H9 (cell line): ENCODE data around the gene LITAFD. TPM values are rescaled to one million over a fixed set of nuclear protein-coding genes. Genes with fewer than 3 reads are reported as not detected.

ENCODE experiments used
- DNase-seq: peaks from one replicate; pipeline ENCODE4 v3.0.0-alpha.2; 2017
- H2AFZ ChIP-seq: one replicate; pipeline ENCODE4 v1.6.1; 2013; ENCODE audit warnings: mild to moderate bottlenecking, low read length, control low read depth, moderate library complexity
- H2AK5ac ChIP-seq: 2 replicates; pipeline ENCODE4 v1.6.1; 2013; ENCODE audit warnings: low read length, control low read depth, mixed read lengths; ENCODE audit not compliant: insufficient read length
- H2BK120ac ChIP-seq: one replicate; pipeline ENCODE4 v1.6.1; 2013; ENCODE audit warnings: low read depth, mild to moderate bottlenecking, low read length, control low read depth, inconsistent platforms; ENCODE audit not compliant: poor library complexity, severe bottlenecking
- H2BK12ac ChIP-seq: 2 replicates; pipeline ENCODE4 v1.6.1; 2013; ENCODE audit warnings: low read length, control low read depth, mixed read lengths, low read depth; ENCODE audit not compliant: insufficient read length
- H2BK15ac ChIP-seq: 2 replicates; pipeline ENCODE4 v1.6.1; 2013; ENCODE audit warnings: low read depth, low read length, control low read depth
- H2BK20ac ChIP-seq: one replicate; pipeline ENCODE4 v1.6.1; 2013; ENCODE audit warnings: low read depth, mild to moderate bottlenecking, low read length, control low read depth, inconsistent platforms; ENCODE audit not compliant: poor library complexity, severe bottlenecking
- H2BK5ac ChIP-seq: 2 replicates; pipeline ENCODE4 v1.6.1; 2013; ENCODE audit warnings: low read length, control low read depth, mixed read lengths; ENCODE audit not compliant: insufficient read length
- H3K14ac ChIP-seq: 2 replicates; pipeline ENCODE4 v1.6.1; 2013; ENCODE audit warnings: low read length, control low read depth; ENCODE audit not compliant: insufficient read depth
- H3K18ac ChIP-seq: 2 replicates; pipeline ENCODE4 v1.6.1; 2013; ENCODE audit warnings: low read depth, mild to moderate bottlenecking, mixed read lengths, low read length, control low read depth; ENCODE audit not compliant: insufficient read length
- H3K23ac ChIP-seq: 2 replicates; pipeline ENCODE4 v1.6.1; 2013; ENCODE audit warnings: low read length, control low read depth, mixed read lengths, low read depth; ENCODE audit not compliant: insufficient read length
- H3K23me2 ChIP-seq: 2 replicates; pipeline ENCODE4 v1.6.1; 2013; ENCODE audit warnings: low read depth, mild to moderate bottlenecking, mixed read lengths, low read length, control low read depth; ENCODE audit not compliant: insufficient read length, poor library complexity, severe bottlenecking
- H3K27ac ChIP-seq: 2 replicates; pipeline ENCODE4 v1.5.1; 2013; ENCODE audit warnings: low read length, control low read depth, mixed read lengths, low read depth; ENCODE audit not compliant: insufficient read length
- H3K27me3 ChIP-seq: 2 replicates; pipeline ENCODE4 v1.6.1; 2013; ENCODE audit warnings: low read length, control low read depth, inconsistent platforms; ENCODE audit not compliant: insufficient read depth
- H3K4ac ChIP-seq: 2 replicates; pipeline ENCODE4 v1.6.1; 2013; ENCODE audit warnings: low read depth, mild to moderate bottlenecking, control low read depth, inconsistent platforms, low read length, moderate library complexity
- H3K4me1 ChIP-seq: 2 replicates; pipeline ENCODE4 v1.6.1; 2013; ENCODE audit warnings: low read length, control low read depth, inconsistent platforms; ENCODE audit not compliant: insufficient read depth
- H3K4me2 ChIP-seq: 2 replicates; pipeline ENCODE4 v1.6.1; 2013; ENCODE audit warnings: low read length, control low read depth, mixed read lengths; ENCODE audit not compliant: insufficient read length, insufficient read depth
- H3K56ac ChIP-seq: 2 replicates; pipeline ENCODE4 v1.6.1; 2013; ENCODE audit warnings: low read depth, mild to moderate bottlenecking, mixed read lengths, low read length, control low read depth; ENCODE audit not compliant: insufficient read length
- H3K79me1 ChIP-seq: 2 replicates; pipeline ENCODE4 v1.6.1; 2013; ENCODE audit warnings: low read depth, mild to moderate bottlenecking, moderate library complexity, low read length, control low read depth, inconsistent platforms; ENCODE audit not compliant: insufficient read depth, poor library complexity, severe bottlenecking
- H3K79me2 ChIP-seq: 2 replicates; pipeline ENCODE4 v1.6.1; 2013; ENCODE audit warnings: low read length, control low read depth, inconsistent platforms; ENCODE audit not compliant: insufficient read depth
- H3K9ac ChIP-seq: 2 replicates; pipeline ENCODE4 v1.6.1; 2013; ENCODE audit warnings: low read length, control low read depth, mixed read lengths; ENCODE audit not compliant: insufficient read length; ENCODE audit errors: extremely low read depth
- H3K9me3 ChIP-seq: one replicate; pipeline ENCODE4 v1.6.1; 2013; ENCODE audit warnings: low read depth, low read length, inconsistent platforms; ENCODE audit not compliant: control insufficient read depth
- H3T11ph ChIP-seq: one replicate; pipeline ENCODE4 v1.6.1; 2013; ENCODE audit warnings: mild to moderate bottlenecking, low read length, control low read depth, inconsistent platforms
- H4K20me1 ChIP-seq: one replicate; pipeline ENCODE4 v1.6.1; 2013; ENCODE audit not compliant: control insufficient read depth, insufficient read length, insufficient read depth
- H4K5ac ChIP-seq: 2 replicates; pipeline ENCODE4 v1.6.1; 2013; ENCODE audit warnings: low read depth, mild to moderate bottlenecking, mixed read lengths, low read length, control low read depth; ENCODE audit not compliant: insufficient read length
- H4K8ac ChIP-seq: replicated peaks from 2 replicates; pipeline ENCODE4 v1.6.1; 2013; ENCODE audit warnings: low read length, control low read depth, mixed read lengths, low read depth; ENCODE audit not compliant: insufficient read length
- H4K91ac ChIP-seq: 2 replicates; pipeline ENCODE4 v1.6.1; 2013; ENCODE audit warnings: low read depth, mild to moderate bottlenecking, moderate library complexity, mixed read lengths, low read length, control low read depth; ENCODE audit not compliant: insufficient read length
- H3K27ac Mint-ChIP-seq, 3 experiments: 2 replicates in 2 of 3; 3 replicates in 1 of 3; pipeline ENCODE4 v1.8.0; 2020 to 2021; ENCODE audit warnings: mixed read lengths in 3 of 3, mild to moderate bottlenecking in 1 of 3, moderate library complexity in 1 of 3
- H3K27me3 Mint-ChIP-seq: 2 replicates; pipeline ENCODE4 v1.8.0; 2021; ENCODE audit warnings: low read depth, mild to moderate bottlenecking, moderate library complexity, mixed read lengths
- H3K36me3 Mint-ChIP-seq, 3 experiments: 2 replicates in 2 of 3; 3 replicates in 1 of 3; pipeline ENCODE4 v1.8.0; 2020 to 2021; ENCODE audit warnings: low read depth in 3 of 3, mixed read lengths in 3 of 3; ENCODE audit not compliant: insufficient read depth in 1 of 3
- H3K4me1 Mint-ChIP-seq, 2 experiments: 2 replicates each; pipeline ENCODE4 v1.8.0; 2020; ENCODE audit warnings: mixed read lengths in 2 of 2
- H3K4me3 Mint-ChIP-seq, 2 experiments: 2 replicates in 1 of 2; 3 replicates in 1 of 2; pipeline ENCODE4 v1.8.0; 2020 to 2021; ENCODE audit warnings: mild to moderate bottlenecking in 2 of 2, mixed read lengths in 2 of 2, moderate library complexity in 1 of 2
- H3K9me3 Mint-ChIP-seq, 2 experiments: 2 replicates in 1 of 2; 3 replicates in 1 of 2; pipeline ENCODE4 v1.8.0; 2020; ENCODE audit warnings: mild to moderate bottlenecking in 2 of 2, mixed read lengths in 2 of 2, moderate library complexity in 1 of 2
- WGBS: extraction: QIAGEN DNeasy Blood & Tissue Kit; methylation state at CpG from one replicate; pipeline ENCODE4 v1.1.7; 2013; ENCODE audit warnings: missing lambda C conversion rate, low lambda C conversion rate, mixed read lengths; ENCODE audit not compliant: insufficient read length; ENCODE audit errors: extremely low coverage; 5-methylcytosine and 5-hydroxymethylcytosine counted together
- total RNA-seq: library from RNA; stranded (reverse); gene quantifications from 2 replicates; pipeline ENCODE4 v1.2.1, GENCODE V29; 2021
- TF ChIP-seq, protein P1 (sequence below): fragments of 200-600 bp; sonication (generic); conservative IDR thresholded peaks from 3 replicates; pipeline ENCODE4 v1.8.0; 2021; ENCODE audit warnings: antibody characterized with exemption, mild to moderate bottlenecking

LITAFD gene
- total RNA-seq, 1 experiment from 2014 or later = not detected

DNA sequence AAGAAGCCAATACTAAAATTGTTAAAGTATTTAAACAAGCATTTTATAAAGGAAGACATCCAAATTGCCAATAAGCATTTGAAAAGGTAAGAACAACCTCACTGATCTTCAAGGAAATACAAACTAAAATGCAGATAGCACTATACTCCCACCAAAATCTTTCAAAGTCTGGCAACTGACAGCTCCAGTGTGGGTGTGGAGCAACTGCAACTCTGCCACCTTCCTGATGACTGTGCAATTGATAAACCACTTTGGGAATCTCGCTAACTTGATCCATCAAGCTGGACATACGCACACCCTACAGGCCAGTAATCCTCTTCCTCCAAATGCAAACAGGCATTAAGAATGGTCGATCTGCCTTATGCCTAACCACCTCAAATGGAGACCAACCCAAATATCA lies 31.9 kb downstream of the LITAFD start:
- no peak overlapping the region for H3K18ac ChIP-seq
- H2AK5ac ChIP-seq = no peak overlapping the region
- H4K20me1 ChIP-seq = no peaks in the 10 kb centered on the region
- Mint-ChIP-seq H3K4me1 (peaks cover 14 to 20% of the 10 kb centered on the region in 2 experiments), H3K4me3 (no peak overlapping the region), H3K36me3 (peaks cover 61 to 88% (median 85%) of the 10 kb centered on the region in 3 experiments), H3K9me3 (no peaks in the 10 kb centered on the region), H3K27ac (no peak overlapping the region), H3K27me3 (no peaks in the 10 kb centered on the region)
- H2BK15ac ChIP-seq = no peak overlapping the region
- H3K23ac ChIP-seq = no peak overlapping the region
- H3K23me2 ChIP-seq = no peaks in the 10 kb centered on the region
- no peak overlapping the region for H4K5ac ChIP-seq
- no peak overlapping the region for H2BK120ac ChIP-seq
- no peak overlapping the region for H2BK20ac ChIP-seq
- H3K14ac ChIP-seq = no peak overlapping the region
- no peaks in the 10 kb centered on the region for H3K27me3 ChIP-seq
- H3K79me1 ChIP-seq = peaks cover 5% of the 10 kb centered on the region
- H3K4me1 ChIP-seq = no peaks in the 10 kb centered on the region
- peaks cover 3% of the 10 kb centered on the region; the same call in 1 of the 2 replicates for H3K79me2 ChIP-seq
- H2BK12ac ChIP-seq = no peak overlapping the region
- no peaks in the 10 kb centered on the region for H3K9me3 ChIP-seq
- H2AFZ ChIP-seq = no peak overlapping the region
- no peak overlapping the region for H3K56ac ChIP-seq
- H2BK5ac ChIP-seq = no peak overlapping the region
- DNase-seq = no peak
- TF ChIP-seq, protein P1, sequence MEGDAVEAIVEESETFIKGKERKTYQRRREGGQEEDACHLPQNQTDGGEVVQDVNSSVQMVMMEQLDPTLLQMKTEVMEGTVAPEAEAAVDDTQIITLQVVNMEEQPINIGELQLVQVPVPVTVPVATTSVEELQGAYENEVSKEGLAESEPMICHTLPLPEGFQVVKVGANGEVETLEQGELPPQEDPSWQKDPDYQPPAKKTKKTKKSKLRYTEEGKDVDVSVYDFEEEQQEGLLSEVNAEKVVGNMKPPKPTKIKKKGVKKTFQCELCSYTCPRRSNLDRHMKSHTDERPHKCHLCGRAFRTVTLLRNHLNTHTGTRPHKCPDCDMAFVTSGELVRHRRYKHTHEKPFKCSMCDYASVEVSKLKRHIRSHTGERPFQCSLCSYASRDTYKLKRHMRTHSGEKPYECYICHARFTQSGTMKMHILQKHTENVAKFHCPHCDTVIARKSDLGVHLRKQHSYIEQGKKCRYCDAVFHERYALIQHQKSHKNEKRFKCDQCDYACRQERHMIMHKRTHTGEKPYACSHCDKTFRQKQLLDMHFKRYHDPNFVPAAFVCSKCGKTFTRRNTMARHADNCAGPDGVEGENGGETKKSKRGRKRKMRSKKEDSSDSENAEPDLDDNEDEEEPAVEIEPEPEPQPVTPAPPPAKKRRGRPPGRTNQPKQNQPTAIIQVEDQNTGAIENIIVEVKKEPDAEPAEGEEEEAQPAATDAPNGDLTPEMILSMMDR = no peak
- no peak overlapping the region for H4K8ac ChIP-seq
- no peak overlapping the region for H3K4ac ChIP-seq
- H4K91ac ChIP-seq = no peak overlapping the region
- H3K27ac ChIP-seq = no peak overlapping the region
- H3T11ph ChIP-seq = no peak overlapping the region
- H3K4me2 ChIP-seq = no peak overlapping the region
- no CpG with 5 or more reads among the region's 3 CpGs for WGBS
- no peak overlapping the region for H3K9ac ChIP-seq
